ENCODE data around the gene C9. TPM values are rescaled to one million over a fixed set of nuclear protein-coding genes. Genes with fewer than 3 reads are reported as not detected.

The C9 gene
- total RNA-seq, 4 donors from 2014 or later: not detected

GRCh38 chr5:39381376-39381775, 17.1 kb upstream of the C9 start:
- intact Hi-C loops (cut with DNase I; ENCODE audit: low total_unique reads): no loop called here
- no peak overlapping the region for H3K27ac ChIP-seq
- WGBS, 2 donors (ENCODE audit: low coverage in 1 of 2): 93 to 94% methylated on average over 2 to 3 of the region's 3 CpGs
- peaks cover 0 to 20% (median 1%) of the 10 kb centered on the region in 4 donors for H3K36me3 ChIP-seq
- H3K4me3 ChIP-seq: no peak overlapping the region
- TF ChIP-seq EP300 (IDR thresholded peaks at IDR 0.05; ENCODE audit: low read depth) (no peak), POLR2AphosphoS5 (IDR thresholded peaks at IDR 0.05) (no peak), POLR2A (IDR thresholded peaks at IDR 0.05) (no peak), CTCF (IDR thresholded peaks at IDR 0.05) (no peak)
- no peaks in the 10 kb centered on the region for H3K9me3 ChIP-seq
- no peak for DNase-seq
- no peaks in the 10 kb centered on the region for H3K27me3 ChIP-seq
- in situ Hi-C loops (cut with MboI; ENCODE audit: low pct_ligation_motif_present in 1 of 4, low pct_unique_long_range_greater_than_20kb in 1 of 4, low sequenced_read_pairs in 3 of 4): loop anchor here in 2 of 4 donors (5.0 to 10.0 kb wide), 2 partner anchors 163 to 166 kb away; no protein-coding TSS in a partner anchor
- H3K4me1 ChIP-seq: no peaks in the 10 kb centered on the region

DNA sequence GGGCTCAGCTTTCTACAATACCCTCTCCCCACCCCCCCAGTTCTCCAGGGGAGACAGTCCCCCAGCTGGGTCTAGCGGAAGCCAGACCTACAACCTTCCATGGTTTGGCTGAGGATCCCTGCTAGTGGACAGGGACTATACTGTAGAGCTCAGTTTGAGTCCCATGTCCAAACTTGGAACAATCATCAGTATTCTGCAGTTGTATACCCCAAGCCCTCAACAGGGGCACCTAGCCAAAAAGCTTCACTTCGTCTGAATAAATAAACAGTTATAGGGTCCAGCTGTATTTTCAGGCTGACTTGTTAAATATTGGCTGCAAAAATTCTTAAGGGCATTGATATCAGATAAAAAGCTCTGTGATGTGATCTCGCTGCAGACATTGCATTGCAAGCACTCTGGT, 15.4 kb upstream of the C9 start:
- intact Hi-C loops (cut with DNase I; ENCODE audit: low total_unique reads): loop anchor here (5.0 kb wide), 1 partner anchor 168 kb away; no protein-coding TSS in a partner anchor
- TF ChIP-seq CTCF (IDR thresholded peaks at IDR 0.05): no peak
- no peak for TF ChIP-seq POLR2A (IDR thresholded peaks at IDR 0.05)
- no peak for TF ChIP-seq EP300 (IDR thresholded peaks at IDR 0.05; ENCODE audit: low read depth)
- TF ChIP-seq POLR2AphosphoS5 (IDR thresholded peaks at IDR 0.05): no peak
- DNase-seq: no peak

DNA sequence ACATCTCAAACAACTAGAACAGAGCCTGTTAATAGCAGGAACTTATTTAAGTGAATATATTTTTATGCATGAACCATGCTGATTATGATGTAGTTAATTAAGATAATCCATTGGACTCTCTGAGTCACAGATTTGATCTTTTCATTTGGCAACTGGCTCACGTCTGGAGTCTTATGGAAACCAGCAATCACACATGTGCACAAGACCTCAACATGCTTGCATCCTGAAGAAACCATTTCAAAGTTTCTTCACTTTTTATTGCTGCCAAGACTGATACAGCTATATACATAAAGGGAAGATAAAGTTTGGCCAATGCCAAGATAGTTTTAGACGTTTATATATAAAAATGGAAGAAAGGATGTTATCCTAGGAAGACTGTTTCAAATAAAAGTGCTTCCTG, 13.3 kb upstream of the C9 start:
- H3K36me3 ChIP-seq: peaks cover 0 to 6% (median 0%) of the 10 kb centered on the region in 4 donors
- intact Hi-C loops (cut with DNase I; ENCODE audit: low total_unique reads) (loop anchor here (5.0 kb wide), 1 partner anchor 170 kb away; no protein-coding TSS in a partner anchor), in situ Hi-C loops (cut with MboI; ENCODE audit: low pct_ligation_motif_present in 1 of 4, low pct_unique_long_range_greater_than_20kb in 1 of 4, low sequenced_read_pairs in 3 of 4) (loop anchor here in 1 of 4 donors (10.0 kb wide), 1 partner anchor 167 kb away; no protein-coding TSS in a partner anchor)
- DNase-seq: no peak
- H3K4me1 ChIP-seq: peaks cover 0 to 9% (median 4%) of the 10 kb centered on the region in 4 donors
- H3K4me3 ChIP-seq: no peak overlapping the region
- no peaks in the 10 kb centered on the region for H3K27me3 ChIP-seq
- no peak overlapping the region for H3K27ac ChIP-seq
- WGBS, 2 donors (ENCODE audit: low coverage in 1 of 2): 47 to 56% methylated on average over 2 of the region's 2 CpGs
- H3K9me3 ChIP-seq: no peaks in the 10 kb centered on the region
- TF ChIP-seq POLR2A (IDR thresholded peaks at IDR 0.05) (no peak), POLR2AphosphoS5 (IDR thresholded peaks at IDR 0.05) (no peak), EP300 (IDR thresholded peaks at IDR 0.05; ENCODE audit: low read depth) (no peak)

More for the DNA sequence above, 15.4 kb upstream of the C9 start:
- H3K4me1 ChIP-seq: peaks cover 0 to under 1% (median 0%) of the 10 kb centered on the region in 4 donors
- H3K27ac ChIP-seq: no peak overlapping the region
- H3K36me3 ChIP-seq: peaks cover 0 to 16% (median 0%) of the 10 kb centered on the region in 4 donors
- WGBS, 2 donors (ENCODE audit: low coverage in 1 of 2): 71 to 77% methylated on average over 2 to 3 of the region's 3 CpGs
- no peaks in the 10 kb centered on the region for H3K27me3 ChIP-seq
- in situ Hi-C loops (cut with MboI; ENCODE audit: low pct_ligation_motif_present in 1 of 4, low pct_unique_long_range_greater_than_20kb in 1 of 4, low sequenced_read_pairs in 3 of 4): loop anchor here in 3 of 4 donors (5.0 to 10.0 kb wide), 2 partner anchors 165 to 168 kb away; no protein-coding TSS in a partner anchor
- H3K9me3 ChIP-seq: no peaks in the 10 kb centered on the region
- no peak overlapping the region for H3K4me3 ChIP-seq

DNA sequence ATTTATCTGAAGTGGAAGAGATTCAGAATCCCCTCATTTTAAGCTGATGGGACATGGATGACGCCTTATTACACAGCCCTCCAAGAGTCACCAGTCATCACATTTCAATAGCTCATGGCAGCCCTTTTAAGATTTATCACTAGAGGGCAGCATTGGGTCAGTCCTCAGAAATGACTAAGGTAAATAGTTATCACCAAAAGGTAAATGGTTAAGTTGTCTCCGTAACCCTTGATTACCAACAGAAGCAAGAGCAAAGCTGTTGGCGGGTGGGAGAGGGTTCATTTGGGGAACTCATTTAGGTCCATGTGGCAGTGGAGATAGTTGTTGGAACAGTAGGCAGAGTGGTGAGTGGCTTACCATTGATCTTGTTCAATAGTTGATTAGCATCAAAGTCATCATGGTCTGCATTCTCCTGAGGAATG, 12.0 kb upstream of the C9 start:
- in situ Hi-C loops (cut with MboI; ENCODE audit: low pct_ligation_motif_present in 1 of 4, low pct_unique_long_range_greater_than_20kb in 1 of 4, low sequenced_read_pairs in 3 of 4): loop anchor here in 1 of 4 donors (10.0 kb wide), 1 partner anchor 168 kb away; no protein-coding TSS in a partner anchor
- Histone ChIP-seq H3K4me1 (peaks cover 0 to 9% (median 4%) of the 10 kb centered on the region in 4 donors), H3K27ac (no peak overlapping the region), H3K9me3 (no peaks in the 10 kb centered on the region), H3K27me3 (no peaks in the 10 kb centered on the region), H3K36me3 (peaks cover 0 to 5% (median 0%) of the 10 kb centered on the region in 4 donors), H3K4me3 (no peak overlapping the region)
- peak; percentile 27 for DNase-seq
- no peak for TF ChIP-seq EP300 (IDR thresholded peaks at IDR 0.05; ENCODE audit: low read depth)
- no peak for TF ChIP-seq POLR2AphosphoS5 (IDR thresholded peaks at IDR 0.05)
- peak; percentile 69 to 81 (median 75) for TF ChIP-seq CTCF (IDR thresholded peaks at IDR 0.05)
- TF ChIP-seq POLR2A (IDR thresholded peaks at IDR 0.05): no peak
- 40 to 45% methylated on average over 1 to 3 of the region's 3 CpGs for WGBS, 2 donors (ENCODE audit: low coverage in 1 of 2)
- intact Hi-C loops (cut with DNase I; ENCODE audit: low total_unique reads): loop anchor here (5.0 kb wide), 1 partner anchor 171 kb away; no protein-coding TSS in a partner anchor

Measured in transverse colon (tissue), 4 donors.